Coronary artery (tissue), 2 donors: ENCODE results near the gene CPN1.

ENCODE experiments used
- DNase-seq: peaks from one replicate; pipeline ENCODE4 v3.0.0-alpha.2; 2017; ENCODE audit warnings: low spot score
- H3K27ac ChIP-seq, 2 donors: fragments of 200-600 bp; sonication (generic); one replicate each; pipeline ENCODE4 v1.5.1; 2016 to 2019
- H3K4me3 ChIP-seq: fragments of 200-600 bp; sonication (generic); 2 replicates; pipeline ENCODE4 v1.5.1; 2016; ENCODE audit warnings: mild to moderate bottlenecking, moderate library complexity
- CTCF ChIP-seq: fragments of 200-600 bp; sonication (generic); IDR thresholded peaks from one replicate; pipeline ENCODE4 v1.5.1; 2019; ENCODE audit warnings: antibody characterized with exemption

The CPN1 gene

GRCh38 chr10:100120550-100120949, 38.9 kb upstream of the CPN1 start:
- Histone ChIP-seq H3K4me3 (no peak overlapping the region), H3K27ac (no peak overlapping the region)
- TF ChIP-seq CTCF = no peak
- no peak for DNase-seq

GRCh38 chr10:100119726-100120125, 38.1 kb upstream of the CPN1 start:
- Histone ChIP-seq H3K4me3 (no peak overlapping the region), H3K27ac (no peak overlapping the region)
- no peak for TF ChIP-seq CTCF
- DNase-seq = no peak

- Histone ChIP-seq H3K27ac (no peak overlapping the region), H3K4me3 (no peak overlapping the region)
- no peak for DNase-seq
- no peak for TF ChIP-seq CTCF
These were observed 33.5 kb upstream of the CPN1 start for GRCh38 chr10:100114976-100115770.

- TF ChIP-seq CTCF = no peak
- no peak overlapping the region for H3K27ac ChIP-seq
These were observed 32.8 kb upstream of the CPN1 start for GRCh38 chr10:100114460-100114859.

GRCh38 chr10:100109670-100110069, 28.0 kb upstream of the CPN1 start:
- no peak overlapping the region for H3K27ac ChIP-seq
- DNase-seq = no peak
- no peak overlapping the region for H3K4me3 ChIP-seq
- TF ChIP-seq CTCF = no peak

More at GRCh38 chr10:100114460-100114859, 32.8 kb upstream of the CPN1 start:
- no peak overlapping the region for H3K4me3 ChIP-seq
- DNase-seq = no peak

- no peak overlapping the region for H3K27ac ChIP-seq
- no peak for DNase-seq
- no peak for TF ChIP-seq CTCF
- H3K4me3 ChIP-seq = no peak overlapping the region
These were observed 25.2 kb upstream of the CPN1 start for GRCh38 chr10:100106865-100107264.

- DNase-seq = no peak
- no peak overlapping the region for H3K4me3 ChIP-seq
- no peak for TF ChIP-seq CTCF
- H3K27ac ChIP-seq = no peak overlapping the region
These were observed 22.6 kb upstream of the CPN1 start for GRCh38 chr10:100104300-100104699.
